ENCODE data around the gene LRRC8D.

- TF ChIP-seq MAX (IDR thresholded peaks at IDR 0.05; ENCODE audit: low read depth, low read length): no peak
- TF ChIP-seq CTCF (IDR thresholded peaks at IDR 0.05; ENCODE audit: low read depth, low read length): no peak
Measured at GRCh38 chr1:89945852-89946476, 125.1 kb downstream of the LRRC8D start.
